ENCODE data around the gene IL17RD. TPM values are rescaled to one million over a fixed set of nuclear protein-coding genes. Genes with fewer than 3 reads are reported as not detected.

The IL17RD gene
- total RNA-seq, 1 experiment from 2014 or later, result 3.5 TPM

DNA sequence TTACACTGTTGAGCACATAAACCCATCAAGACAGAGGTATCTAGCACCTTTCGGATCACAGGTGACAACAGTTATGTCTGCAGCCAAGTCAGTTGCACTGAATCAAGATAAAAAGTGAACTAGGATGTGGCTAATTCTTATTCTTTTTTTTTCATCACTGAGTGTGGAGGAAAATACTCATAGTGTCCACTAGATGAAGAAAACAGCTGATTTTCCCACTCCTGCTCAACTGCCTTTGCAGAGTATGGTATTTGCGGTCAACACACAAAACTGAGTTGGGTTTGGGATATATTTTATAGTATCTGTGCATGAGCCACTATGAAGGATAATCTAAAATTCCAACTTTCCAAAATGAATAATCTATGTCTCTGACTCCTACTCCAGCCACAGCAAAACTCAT, 32.5 kb downstream of the IL17RD start:
- ATAC-seq (no peak), DNase-seq (ENCODE audit: low read depth, low spot score) (no peak)
- H3K27me3 ChIP-seq (ENCODE audit: control insufficient read depth, insufficient read depth, low read length), result no peaks in the 10 kb centered on the region
- no peak for TF ChIP-seq POLR2AphosphoS5 (IDR thresholded peaks at IDR 0.05; ENCODE audit: low read depth, low read length)
- TF ChIP-seq, protein P1, sequence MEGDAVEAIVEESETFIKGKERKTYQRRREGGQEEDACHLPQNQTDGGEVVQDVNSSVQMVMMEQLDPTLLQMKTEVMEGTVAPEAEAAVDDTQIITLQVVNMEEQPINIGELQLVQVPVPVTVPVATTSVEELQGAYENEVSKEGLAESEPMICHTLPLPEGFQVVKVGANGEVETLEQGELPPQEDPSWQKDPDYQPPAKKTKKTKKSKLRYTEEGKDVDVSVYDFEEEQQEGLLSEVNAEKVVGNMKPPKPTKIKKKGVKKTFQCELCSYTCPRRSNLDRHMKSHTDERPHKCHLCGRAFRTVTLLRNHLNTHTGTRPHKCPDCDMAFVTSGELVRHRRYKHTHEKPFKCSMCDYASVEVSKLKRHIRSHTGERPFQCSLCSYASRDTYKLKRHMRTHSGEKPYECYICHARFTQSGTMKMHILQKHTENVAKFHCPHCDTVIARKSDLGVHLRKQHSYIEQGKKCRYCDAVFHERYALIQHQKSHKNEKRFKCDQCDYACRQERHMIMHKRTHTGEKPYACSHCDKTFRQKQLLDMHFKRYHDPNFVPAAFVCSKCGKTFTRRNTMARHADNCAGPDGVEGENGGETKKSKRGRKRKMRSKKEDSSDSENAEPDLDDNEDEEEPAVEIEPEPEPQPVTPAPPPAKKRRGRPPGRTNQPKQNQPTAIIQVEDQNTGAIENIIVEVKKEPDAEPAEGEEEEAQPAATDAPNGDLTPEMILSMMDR (IDR thresholded peaks at IDR 0.05), result no peak
- no peak for TF ChIP-seq TCF7L2 (IDR thresholded peaks at IDR 0.05; ENCODE audit: low read depth, low read length)
- TF ChIP-seq SIN3A (IDR thresholded peaks at IDR 0.05; ENCODE audit: borderline replicate concordance, insufficient read depth, low read depth, low read length), result no peak
- TF ChIP-seq, protein P2, sequence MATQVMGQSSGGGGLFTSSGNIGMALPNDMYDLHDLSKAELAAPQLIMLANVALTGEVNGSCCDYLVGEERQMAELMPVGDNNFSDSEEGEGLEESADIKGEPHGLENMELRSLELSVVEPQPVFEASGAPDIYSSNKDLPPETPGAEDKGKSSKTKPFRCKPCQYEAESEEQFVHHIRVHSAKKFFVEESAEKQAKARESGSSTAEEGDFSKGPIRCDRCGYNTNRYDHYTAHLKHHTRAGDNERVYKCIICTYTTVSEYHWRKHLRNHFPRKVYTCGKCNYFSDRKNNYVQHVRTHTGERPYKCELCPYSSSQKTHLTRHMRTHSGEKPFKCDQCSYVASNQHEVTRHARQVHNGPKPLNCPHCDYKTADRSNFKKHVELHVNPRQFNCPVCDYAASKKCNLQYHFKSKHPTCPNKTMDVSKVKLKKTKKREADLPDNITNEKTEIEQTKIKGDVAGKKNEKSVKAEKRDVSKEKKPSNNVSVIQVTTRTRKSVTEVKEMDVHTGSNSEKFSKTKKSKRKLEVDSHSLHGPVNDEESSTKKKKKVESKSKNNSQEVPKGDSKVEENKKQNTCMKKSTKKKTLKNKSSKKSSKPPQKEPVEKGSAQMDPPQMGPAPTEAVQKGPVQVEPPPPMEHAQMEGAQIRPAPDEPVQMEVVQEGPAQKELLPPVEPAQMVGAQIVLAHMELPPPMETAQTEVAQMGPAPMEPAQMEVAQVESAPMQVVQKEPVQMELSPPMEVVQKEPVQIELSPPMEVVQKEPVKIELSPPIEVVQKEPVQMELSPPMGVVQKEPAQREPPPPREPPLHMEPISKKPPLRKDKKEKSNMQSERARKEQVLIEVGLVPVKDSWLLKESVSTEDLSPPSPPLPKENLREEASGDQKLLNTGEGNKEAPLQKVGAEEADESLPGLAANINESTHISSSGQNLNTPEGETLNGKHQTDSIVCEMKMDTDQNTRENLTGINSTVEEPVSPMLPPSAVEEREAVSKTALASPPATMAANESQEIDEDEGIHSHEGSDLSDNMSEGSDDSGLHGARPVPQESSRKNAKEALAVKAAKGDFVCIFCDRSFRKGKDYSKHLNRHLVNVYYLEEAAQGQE (IDR thresholded peaks at IDR 0.05; ENCODE audit: insufficient read depth in 1 of 2, low read depth in 2 of 2, low read length in 1 of 2), result no peak
- ChIA-PET POLR2A (no interaction called here), CTCF (no interaction called here)
- no peaks in the 10 kb centered on the region for H3K36me3 ChIP-seq (ENCODE audit: control insufficient read depth, insufficient read depth, low read length)
- H3K4me1 ChIP-seq (ENCODE audit: control insufficient read depth, insufficient read depth, low read length), result no peaks in the 10 kb centered on the region
- no peaks in the 10 kb centered on the region for H3K9me3 ChIP-seq (ENCODE audit: control insufficient read depth, insufficient read depth, low read depth, low read length)
- intact Hi-C loops (cut with micrococcal nuclease; ENCODE audit: unreplicated experiment) (no loop called here), in situ Hi-C loops (cut with HindIII; ENCODE audit: low pct_unique_long_range_greater_than_20kb, low sequenced_read_pairs) (no loop called here)
- H3K27ac ChIP-seq (ENCODE audit: low read length), result no peak overlapping the region
- BruUV-seq (replicated peaks), result no TSS peak
- H3K4me3 ChIP-seq (ENCODE audit: low read depth in 2 of 2, low read length in 2 of 2), result no peak overlapping the region

DNA sequence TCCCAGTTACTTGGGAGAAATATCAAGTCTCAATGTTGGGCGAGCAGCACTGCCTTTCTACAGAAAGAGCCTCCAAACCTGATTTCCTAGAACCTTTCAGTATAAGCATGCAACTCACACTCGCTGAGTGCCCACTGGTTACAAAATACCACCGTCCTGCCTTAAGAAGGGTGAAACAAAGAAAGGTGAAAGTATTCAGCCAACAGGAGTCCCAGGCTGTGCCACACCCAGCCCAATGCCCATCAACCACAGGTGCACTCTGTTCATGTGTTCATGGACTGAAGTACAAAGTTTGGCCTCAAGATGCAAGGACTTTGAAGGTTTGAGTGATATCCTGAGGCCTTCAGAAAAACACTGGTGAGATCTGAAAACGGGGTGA, 34.0 kb downstream of the IL17RD start:
- Histone ChIP-seq H3K9me3 (ENCODE audit: control insufficient read depth, insufficient read depth, low read depth, low read length) (no peaks in the 10 kb centered on the region), H3K4me1 (ENCODE audit: control insufficient read depth, insufficient read depth, low read length) (no peaks in the 10 kb centered on the region), H3K4me3 (ENCODE audit: low read depth in 2 of 2, low read length in 2 of 2) (no peak overlapping the region), H3K27me3 (ENCODE audit: control insufficient read depth, insufficient read depth, low read length) (no peaks in the 10 kb centered on the region), H3K27ac (ENCODE audit: low read length) (no peak overlapping the region), H3K36me3 (ENCODE audit: control insufficient read depth, insufficient read depth, low read length) (no peaks in the 10 kb centered on the region)
- DNase-seq (ENCODE audit: low read depth, low spot score) (no peak), ATAC-seq (no peak)
- in situ Hi-C loops (cut with HindIII; ENCODE audit: low pct_unique_long_range_greater_than_20kb, low sequenced_read_pairs) (no loop called here), intact Hi-C loops (cut with micrococcal nuclease; ENCODE audit: unreplicated experiment) (no loop called here)
- POLR2A ChIA-PET, result no interaction called here
- CTCF ChIA-PET, result no interaction called here
- TF ChIP-seq TCF7L2 (IDR thresholded peaks at IDR 0.05; ENCODE audit: low read depth, low read length) (no peak), SIN3A (IDR thresholded peaks at IDR 0.05; ENCODE audit: borderline replicate concordance, insufficient read depth, low read depth, low read length) (no peak), POLR2AphosphoS5 (IDR thresholded peaks at IDR 0.05; ENCODE audit: low read depth, low read length) (no peak)
- TF ChIP-seq, protein P1 (IDR thresholded peaks at IDR 0.05), result no peak
- TF ChIP-seq, protein P2 (IDR thresholded peaks at IDR 0.05; ENCODE audit: insufficient read depth in 1 of 2, low read depth in 2 of 2, low read length in 1 of 2), result no peak
- BruUV-seq (replicated peaks), result no TSS peak

Data from Panc1 (cell line).